SK-N-MC (cell line): ENCODE data around the gene NLGN1.

ENCODE experiments used
- EZH2 ChIP-seq: fragments of 200-600 bp; sonication (generic); IDR thresholded peaks from one replicate; pipeline ENCODE4 v1.6.1; 2017; ENCODE audit warnings: antibody characterized with exemption
- POLR2AphosphoS5 ChIP-seq: IDR thresholded peaks from 2 replicates; pipeline ENCODE4 v1.6.1; 2012; ENCODE audit warnings: mild to moderate bottlenecking, low read depth, low read length, borderline replicate concordance

GRCh38 chr3:173986861-173987410, 589.4 kb downstream of the NLGN1 start:
- TF ChIP-seq EZH2, result no peak
- TF ChIP-seq POLR2AphosphoS5, result no peak
